H1 (cell line): ENCODE results near the gene DGCR8. TPM values are rescaled to one million over a fixed set of nuclear protein-coding genes. Genes with fewer than 3 reads are reported as not detected.

Source experiments
- EP300 ChIP-seq, 2 experiments: IDR thresholded peaks; 1 replicate in 1 of 2; 2 replicates in 1 of 2; pipeline ENCODE4 v1.6.1; 2011 to 2012; ENCODE audit warnings: low read depth in 2 of 2, low read length in 2 of 2, mild to moderate bottlenecking in 2 of 2, borderline replicate concordance in 1 of 2, inconsistent platforms in 1 of 2, moderate library complexity in 1 of 2
- HDAC2 ChIP-seq, 2 experiments: fragments of 300-600 bp in 1 of 2; sonication (generic) in 1 of 2; IDR thresholded peaks; 2 replicates each; pipeline ENCODE4 v1.6.1; 2011 to 2012; ENCODE audit warnings: low read depth in 2 of 2, low read length in 2 of 2, mild to moderate bottlenecking in 2 of 2, moderate library complexity in 2 of 2, borderline replicate concordance in 1 of 2, inconsistent platforms in 1 of 2
- KDM4A ChIP-seq: IDR thresholded peaks from one replicate; pipeline ENCODE4 v1.7.1; 2012; ENCODE audit warnings: low read depth, mild to moderate bottlenecking, moderate library complexity, low read length, inconsistent platforms; ENCODE audit not compliant: severe bottlenecking
- PHF8 ChIP-seq: fragments of 200-600 bp; sonication (generic); conservative IDR thresholded peaks from 2 replicates; pipeline ENCODE4 v1.7.1; 2012; ENCODE audit warnings: low read depth, mild to moderate bottlenecking, inconsistent platforms, low read length, moderate library complexity
- RBBP5 ChIP-seq: IDR thresholded peaks from 2 replicates; pipeline ENCODE4 v1.7.1; 2012; ENCODE audit warnings: low read depth, mild to moderate bottlenecking, inconsistent platforms, low read length, moderate library complexity, borderline replicate concordance
- SP1 ChIP-seq: IDR thresholded peaks from 2 replicates; pipeline ENCODE4 v1.6.1; 2011; ENCODE audit warnings: low read depth, low read length
- SRF ChIP-seq: IDR thresholded peaks from 2 replicates; pipeline ENCODE4 v1.6.1; 2011; ENCODE audit warnings: mild to moderate bottlenecking, low read depth, low read length, moderate library complexity
- SUZ12 ChIP-seq: fragments of 200-600 bp; sonication (generic); IDR thresholded peaks from 2 replicates; pipeline ENCODE4 v1.6.1; 2012; ENCODE audit warnings: mild to moderate bottlenecking, inconsistent platforms, low read length, moderate library complexity, mixed read lengths
- TAF7 ChIP-seq: optimal IDR thresholded peaks from 2 replicates; pipeline ENCODE3; 2011; ENCODE audit warnings: low read depth, mild to moderate bottlenecking, inconsistent platforms, low read length, moderate library complexity, borderline replicate concordance
- polyA plus RNA-seq, 7 experiments: library from polyadenylated mRNA; depleted of rRNA in 3 of 7; stranded (reverse) in 5 of 7; unstranded in 2 of 7; fragments of >200 nt in 5 of 7; fragments of 200-250 nt in 2 of 7; gene quantifications; 1 replicate in 5 of 7; 2 replicates in 1 of 7; 4 replicates in 1 of 7; pipeline versions ENCODE4 v1.2.1 to v1.2.3, GENCODE V29; 2011 to 2013; ENCODE audit warnings: missing spikeins in 2 of 7, mixed read lengths in 2 of 7
- total RNA-seq: library from RNA; stranded (reverse); fragmentation: NEBNext Ultra II Directional; extraction: Animal tissue kit (Norgen Biotek cat#: 25700); gene quantifications from 2 replicates; pipeline ENCODE4 v1.2.1, GENCODE V29; 2021
- TF ChIP-seq, protein P1 (sequence below), 3 experiments: IDR thresholded peaks; 1 replicate in 2 of 3; 2 replicates in 1 of 3; pipeline versions ENCODE4 v1.5.1 to v1.6.1; 2011; ENCODE audit warnings: low read length in 3 of 3, mild to moderate bottlenecking in 3 of 3, inconsistent platforms in 2 of 3, low read depth in 1 of 3, moderate library complexity in 1 of 3; ENCODE audit not compliant: insufficient read depth in 1 of 3; ENCODE audit errors: control extremely low read depth in 1 of 3

The DGCR8 gene
- total and polyA plus RNA-seq, 2 of the 8 experiments (the other 6 are each of a cell fraction or from before 2014, with no cell fraction given): 23.7 to 43.7 TPM

DNA sequence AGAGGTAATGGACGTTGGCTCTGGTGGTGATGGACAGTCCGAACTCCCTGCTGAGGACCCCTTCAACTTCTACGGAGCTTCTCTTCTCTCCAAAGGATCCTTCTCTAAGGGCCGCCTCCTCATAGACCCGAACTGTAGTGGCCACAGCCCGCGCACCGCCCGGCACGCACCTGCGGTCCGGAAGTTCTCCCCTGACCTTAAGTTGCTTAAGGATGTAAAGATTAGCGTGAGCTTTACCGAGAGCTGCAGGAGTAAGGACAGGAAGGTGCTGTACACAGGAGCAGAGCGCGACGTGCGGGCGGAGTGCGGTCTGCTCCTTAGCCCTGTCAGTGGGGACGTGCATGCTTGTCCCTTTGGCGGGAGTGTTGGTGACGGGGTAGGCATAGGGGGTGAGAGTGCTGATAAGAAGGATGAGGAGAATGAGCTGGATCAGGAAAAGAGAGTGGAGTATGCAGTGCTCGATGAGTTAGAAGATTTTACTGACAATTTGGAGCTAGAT is 6.1 kb downstream of the DGCR8 start (continued):
- no peak for TF ChIP-seq SUZ12
- no peak for TF ChIP-seq TAF7
- no peak for TF ChIP-seq RBBP5
- no peak for TF ChIP-seq KDM4A
- no peak for TF ChIP-seq SP1
- no peak for TF ChIP-seq HDAC2 (IDR thresholded peaks at IDR 0.05; ENCODE audit: borderline replicate concordance in 1 of 2, low read depth in 2 of 2, low read length in 2 of 2)
- no peak for TF ChIP-seq PHF8
- TF ChIP-seq, protein P1, sequence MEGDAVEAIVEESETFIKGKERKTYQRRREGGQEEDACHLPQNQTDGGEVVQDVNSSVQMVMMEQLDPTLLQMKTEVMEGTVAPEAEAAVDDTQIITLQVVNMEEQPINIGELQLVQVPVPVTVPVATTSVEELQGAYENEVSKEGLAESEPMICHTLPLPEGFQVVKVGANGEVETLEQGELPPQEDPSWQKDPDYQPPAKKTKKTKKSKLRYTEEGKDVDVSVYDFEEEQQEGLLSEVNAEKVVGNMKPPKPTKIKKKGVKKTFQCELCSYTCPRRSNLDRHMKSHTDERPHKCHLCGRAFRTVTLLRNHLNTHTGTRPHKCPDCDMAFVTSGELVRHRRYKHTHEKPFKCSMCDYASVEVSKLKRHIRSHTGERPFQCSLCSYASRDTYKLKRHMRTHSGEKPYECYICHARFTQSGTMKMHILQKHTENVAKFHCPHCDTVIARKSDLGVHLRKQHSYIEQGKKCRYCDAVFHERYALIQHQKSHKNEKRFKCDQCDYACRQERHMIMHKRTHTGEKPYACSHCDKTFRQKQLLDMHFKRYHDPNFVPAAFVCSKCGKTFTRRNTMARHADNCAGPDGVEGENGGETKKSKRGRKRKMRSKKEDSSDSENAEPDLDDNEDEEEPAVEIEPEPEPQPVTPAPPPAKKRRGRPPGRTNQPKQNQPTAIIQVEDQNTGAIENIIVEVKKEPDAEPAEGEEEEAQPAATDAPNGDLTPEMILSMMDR (IDR thresholded peaks at IDR 0.05; ENCODE audit: control extremely low read depth in 1 of 3, insufficient read depth in 1 of 3, low read depth in 1 of 3, low read length in 3 of 3): no peak
- TF ChIP-seq SRF: no peak
- no peak for TF ChIP-seq EP300 (IDR thresholded peaks at IDR 0.05; ENCODE audit: borderline replicate concordance in 1 of 2, low read depth in 2 of 2, low read length in 2 of 2)
